K562 (cell line): Measurements from ENCODE around the gene TOPORS. TPM values are rescaled to one million over a fixed set of nuclear protein-coding genes. Genes with fewer than 3 reads are reported as not detected.

Experiments used
- ATAC-seq: fragments of 200-7000 bp; cut with Tn5 transposase; 3 replicates; pipeline ENCODE4 v1.9.1; 2020; ENCODE audit warnings: moderate library complexity
- BruUV-seq: library from RNA; stranded (reverse); fragments of 400-500 nt; replicated peaks from 2 replicates; lab custom pipeline; 2021; lab: Mats Ljungman, UMichigan
- CTCF ChIA-PET: fragments of 300-600 bp; formaldehyde crosslinking; extraction: SDS; loops from one replicate; lab custom pipeline; 2021; ENCODE audit warnings: low intra/inter-chr PET ratio; lab: Yijun Ruan, JAX
- POLR2A ChIA-PET: fragments of 300-600, 350-650 bp; sonication (Branson Sonifier 250); formaldehyde crosslinking; extraction: SDS; loops from one replicate; lab custom pipeline; 2021; ENCODE audit warnings: antibody characterized with exemption, inconsistent platforms; lab: Yijun Ruan, JAX
- DNase-seq, 4 experiments: peaks; one replicate each; pipeline versions ENCODE4 v3.0.0 to v3.0.0-alpha.2; 2011 to 2018; ENCODE audit warnings: low spot score in 3 of 4, mixed read lengths in 3 of 4; ENCODE audit errors: extremely low read depth in 1 of 4
- FAIRE-seq: peaks from 2 replicates; lab custom pipeline; 2011; peaks lifted over from hg19 to GRCh38; lab: Jason Lieb, UNC
- H2AFZ ChIP-seq: 2 replicates; pipeline ENCODE4 v1.6.0; 2011; ENCODE audit warnings: low read depth, low read length, control low read depth, inconsistent platforms
- H3K27ac ChIP-seq: fragments of 200-600 bp; 3 replicates; pipeline ENCODE4 v1.8.0; 2011; ENCODE audit warnings: low read depth, mild to moderate bottlenecking, control low read depth, inconsistent platforms, low read length, moderate library complexity, mixed read lengths; ENCODE audit errors: extremely low read depth
- H3K27me3 ChIP-seq, 2 experiments: fragments of 300-600 bp in 1 of 2; 2 replicates in 1 of 2; 3 replicates in 1 of 2; pipeline versions ENCODE4 v1.6.0 to v1.8.0; 2011; ENCODE audit warnings: inconsistent platforms in 2 of 2, low read length in 2 of 2, mild to moderate bottlenecking in 1 of 2, mixed read lengths in 1 of 2, moderate library complexity in 1 of 2; ENCODE audit not compliant: control insufficient read depth in 2 of 2, insufficient read depth in 2 of 2
- H3K36me3 ChIP-seq: fragments of 300-600 bp; 3 replicates; pipeline ENCODE4 v1.8.0; 2011; ENCODE audit warnings: mild to moderate bottlenecking, low read length, inconsistent platforms; ENCODE audit not compliant: control insufficient read depth, insufficient read depth
- H3K4me1 ChIP-seq, 2 experiments: fragments of 200-600 bp in 1 of 2; replicated peaks in 1 of 2; 2 replicates in 1 of 2; 3 replicates in 1 of 2; pipeline versions ENCODE4 v1.5.1 to v1.8.0; 2011; ENCODE audit warnings: inconsistent platforms in 2 of 2, low read length in 2 of 2, mild to moderate bottlenecking in 1 of 2, mixed read lengths in 1 of 2, moderate library complexity in 1 of 2; ENCODE audit not compliant: control insufficient read depth in 2 of 2, insufficient read depth in 2 of 2
- H3K4me2 ChIP-seq: 2 replicates; pipeline ENCODE4 v1.6.1; 2011; ENCODE audit warnings: low read length, control low read depth, inconsistent platforms, mixed read lengths; ENCODE audit not compliant: insufficient read depth
- H3K4me3 ChIP-seq: fragments of 200-600 bp; sonication (generic), shearing (Covaris generic); 2 replicates; pipeline ENCODE4 v1.5.1; 2016; ENCODE audit warnings: control low read depth, inconsistent platforms
- H3K79me2 ChIP-seq: fragments of 200-600 bp; 3 replicates; pipeline ENCODE4 v1.8.0; 2011; ENCODE audit warnings: low read length, inconsistent platforms; ENCODE audit not compliant: control insufficient read depth, insufficient read depth
- H3K9ac ChIP-seq, 2 experiments: 2 replicates each; pipeline versions ENCODE4 v1.6.0 to v1.6.1; 2011; ENCODE audit warnings: low read depth in 2 of 2, low read length in 2 of 2, control low read depth in 1 of 2, inconsistent platforms in 1 of 2, mild to moderate bottlenecking in 1 of 2, mixed read lengths in 1 of 2; ENCODE audit not compliant: insufficient read depth in 1 of 2
- H3K9me1 ChIP-seq: one replicate; pipeline ENCODE4 v1.6.0; 2011; ENCODE audit warnings: inconsistent platforms, mild to moderate bottlenecking, low read length, moderate library complexity; ENCODE audit not compliant: control insufficient read depth, insufficient read depth
- H3K9me3 ChIP-seq: replicated peaks from 2 replicates; pipeline ENCODE4 v1.5.1; 2011; ENCODE audit warnings: low read depth, low read length, inconsistent platforms; ENCODE audit not compliant: control insufficient read depth, insufficient read depth
- H4K20me1 ChIP-seq: replicated peaks from 2 replicates; pipeline ENCODE4 v1.6.1; 2011; ENCODE audit warnings: low read length, inconsistent platforms, mixed read lengths; ENCODE audit not compliant: control insufficient read depth, insufficient read depth
- BACH1 ChIP-seq: fragments of 200-800 bp; sonication (Bioruptor generic); IDR thresholded peaks from 2 replicates; pipeline ENCODE4 v1.6.1; 2016; ENCODE audit warnings: missing genetic modification characterization, missing compliant biosample characterization
- CBFA2T3 ChIP-seq: fragments of 450-650 bp; IDR thresholded peaks from 2 replicates; pipeline ENCODE4 v1.6.1; 2017
- CHCHD3 ChIP-seq: fragments of 250-450 bp; sonication (Bioruptor Pico); IDR thresholded peaks from 2 replicates; pipeline ENCODE4 v2.1.2; 2022; ENCODE audit warnings: mild to moderate bottlenecking
- E2F1 ChIP-seq: sonication (generic); formaldehyde crosslinking; IDR thresholded peaks from 2 replicates; pipeline ENCODE4 v1.8.1; 2023; ENCODE audit warnings: mild to moderate bottlenecking, missing genetic modification reagents, moderate library complexity
- EHMT2 ChIP-seq: fragments of 450-650 bp; IDR thresholded peaks from 2 replicates; pipeline ENCODE4 v1.6.1; 2018; ENCODE audit warnings: antibody characterized with exemption
- HMGXB4 ChIP-seq: sonication (generic); formaldehyde crosslinking; IDR thresholded peaks from 2 replicates; pipeline ENCODE4 v1.8.1; 2023; ENCODE audit warnings: mild to moderate bottlenecking, missing genetic modification reagents
- KAT7 ChIP-seq: sonication (generic); formaldehyde crosslinking; IDR thresholded peaks from 2 replicates; pipeline ENCODE4 v1.8.0; 2022; ENCODE audit warnings: missing genetic modification reagents, mild to moderate bottlenecking, borderline replicate concordance
- NR2F6 ChIP-seq: fragments of 450-650 bp; formaldehyde crosslinking; IDR thresholded peaks from 2 replicates; pipeline ENCODE4 v1.4.0; 2020; ENCODE audit warnings: mild to moderate bottlenecking
- PHTF2 ChIP-seq: fragments of 250-450 bp; sonication (Bioruptor Pico); IDR thresholded peaks from 2 replicates; pipeline ENCODE4 v1.5.0; 2021; ENCODE audit warnings: mild to moderate bottlenecking
- RAD21 ChIP-seq, 2 experiments: fragments of 250-450 bp in 1 of 2; fragments of 450-650 bp in 1 of 2; sonication (Bioruptor Pico) in 1 of 2; formaldehyde crosslinking in 1 of 2; IDR thresholded peaks in 1 of 2; conservative IDR thresholded peaks in 1 of 2; 2 replicates each; pipeline versions ENCODE4 v1.4.0 to v1.8.0; 2020 to 2022; ENCODE audit warnings: mild to moderate bottlenecking in 2 of 2, moderate library complexity in 1 of 2
- RB1 ChIP-seq: fragments of 450-650 bp; IDR thresholded peaks from 2 replicates; pipeline ENCODE4 v1.6.1; 2017; ENCODE audit warnings: low read depth, mild to moderate bottlenecking
- RFX7 ChIP-seq: fragments of 250-450 bp; sonication (Bioruptor Pico); IDR thresholded peaks from 2 replicates; pipeline ENCODE4 v1.5.1; 2021; ENCODE audit warnings: mild to moderate bottlenecking
- TAF1 ChIP-seq: IDR thresholded peaks from 2 replicates; pipeline ENCODE4 v1.6.1; 2011; ENCODE audit warnings: mild to moderate bottlenecking, low read length, moderate library complexity; ENCODE audit not compliant: insufficient read depth, control insufficient read depth, severe bottlenecking; ENCODE audit errors: extremely low read depth
- TCF7L2 ChIP-seq: fragments of 150-350 bp; IDR thresholded peaks from 2 replicates; pipeline ENCODE4 v1.6.1; 2016; ENCODE audit warnings: low read depth, mild to moderate bottlenecking, low read length, moderate library complexity
- WGBS: fragments of 100-300 bp; shearing (Covaris generic); methylation state at CpG from one replicate; pipeline ENCODE4 v1.1.6; 2016; ENCODE audit warnings: low coverage, mixed read lengths; ENCODE audit not compliant: insufficient coverage; ENCODE audit errors: missing lambda C conversion rate; 5-methylcytosine and 5-hydroxymethylcytosine counted together
- in situ Hi-C: fragments of 300-500 bp; cut with MboI; formaldehyde crosslinking; loops from 4 replicates; pipeline ENCODE4 v1.15.0; 2018; ENCODE audit warnings: inconsistent platforms, mixed read lengths
- intact Hi-C: fragments of 100-400 bp; cut with micrococcal nuclease; formaldehyde crosslinking; loops from 2 replicates; pipeline ENCODE4 v1.14.2; 2022
- polyA plus RNA-seq, 8 experiments: library from polyadenylated mRNA; depleted of rRNA in 4 of 8; stranded (reverse) in 5 of 8; unstranded in 3 of 8; fragments of >200 nt; fragmentation: Nextera tagmentation in 2 of 8; fragmentation: Illumina TruSeq in 1 of 8; extraction: Ambion mirVana in 2 of 8; extraction: Trizol in 1 of 8; gene quantifications; 2 replicates each; pipeline versions ENCODE4 v1.2.1 to v1.2.3, GENCODE V29; 2011 to 2014; ENCODE audit warnings: inconsistent platforms in 1 of 8, missing spikeins in 1 of 8
- total RNA-seq, 7 experiments: library from RNA; depleted of rRNA in 6 of 7; stranded (reverse); fragments of >200 nt in 6 of 7; fragmentation: Illumina TruSeq in 2 of 7; extraction: Trizol in 2 of 7; gene quantifications; 2 replicates each; pipeline versions ENCODE4 v1.2.1 to v1.2.3, GENCODE V29; 2011 to 2021; ENCODE audit warnings: low replicate concordance in 1 of 7
- TF ChIP-seq, protein P1 (sequence below): fragments of 250-450 bp; sonication (Bioruptor Pico); IDR thresholded peaks from 2 replicates; pipeline ENCODE4 v1.4.0; 2020; ENCODE audit warnings: mild to moderate bottlenecking
- TF ChIP-seq, protein P2 (sequence below): fragments of 250-450 bp; sonication (Bioruptor Pico); IDR thresholded peaks from 2 replicates; pipeline ENCODE4 v1.5.0; 2021

Gene TOPORS
- total and polyA plus RNA-seq, 9 of the 15 experiments (the other 6 are each of a cell fraction or from before 2014, with no cell fraction given), result 4.3 to 19.6 (median 9.9) TPM

DNA sequence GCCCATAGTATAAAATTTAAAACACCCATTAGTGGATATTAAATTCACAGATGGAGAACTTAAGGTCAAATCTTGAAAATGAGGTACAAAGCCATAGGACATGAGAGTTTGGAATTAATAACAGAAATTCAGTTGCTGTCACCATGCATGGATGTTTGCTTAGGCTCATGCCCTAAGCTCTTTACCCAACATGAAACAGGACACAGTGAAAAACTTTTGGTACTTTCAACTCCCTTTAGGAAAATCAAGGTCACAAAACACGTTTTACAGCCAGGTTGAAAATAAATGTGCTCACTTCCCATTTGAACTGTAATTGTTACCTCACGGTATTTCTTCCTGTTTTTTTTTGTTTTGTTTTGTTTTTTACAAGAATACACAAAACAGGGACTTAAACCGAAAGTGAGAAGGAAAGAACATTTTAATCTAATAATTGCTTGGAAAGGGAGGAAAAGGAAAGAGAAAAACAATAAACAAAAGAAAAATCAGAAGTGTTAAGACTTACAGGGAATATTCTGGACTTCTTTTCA is 6.1 kb upstream of the TOPORS start:
- H3K9ac ChIP-seq, result no peak overlapping the region
- no peaks in the 10 kb centered on the region for H3K27me3 ChIP-seq
- peaks cover 9% of the 10 kb centered on the region; the same call in 1 of the 3 replicates for H3K36me3 ChIP-seq
- no peak overlapping the region for H2AFZ ChIP-seq
- no peaks in the 10 kb centered on the region for H3K9me3 ChIP-seq
- no peaks in the 10 kb centered on the region for H3K9me1 ChIP-seq
- intact Hi-C loops, result no loop called here
- FAIRE-seq, result no peak
- CTCF ChIA-PET, result no interaction called here
- POLR2A ChIA-PET, result interaction anchor here (0.8 to 1.0 kb wide), 2 partner anchors 8 to 14 kb away, joined by 3 to 4 read pairs; no protein-coding TSS in a partner anchor
- TF ChIP-seq TAF1 (no peak), BACH1 (tag) (no peak), RAD21 (CRISPR knock-in tag; conservative IDR thresholded peaks at IDR 0.05 in 1 of 2, IDR thresholded peaks at IDR 0.05 in 1 of 2) (no peak), RB1 (no peak), TCF7L2 (no peak), E2F1 (CRISPR knock-in tag) (no peak), CHCHD3 (CRISPR knock-in tag) (no peak), CBFA2T3 (no peak), RFX7 (CRISPR knock-in tag) (no peak), PHTF2 (no peak), EHMT2 (no peak), NR2F6 (CRISPR knock-in tag) (no peak), HMGXB4 (CRISPR knock-in tag) (no peak), KAT7 (CRISPR knock-in tag) (no peak)
- TF ChIP-seq, protein P1, sequence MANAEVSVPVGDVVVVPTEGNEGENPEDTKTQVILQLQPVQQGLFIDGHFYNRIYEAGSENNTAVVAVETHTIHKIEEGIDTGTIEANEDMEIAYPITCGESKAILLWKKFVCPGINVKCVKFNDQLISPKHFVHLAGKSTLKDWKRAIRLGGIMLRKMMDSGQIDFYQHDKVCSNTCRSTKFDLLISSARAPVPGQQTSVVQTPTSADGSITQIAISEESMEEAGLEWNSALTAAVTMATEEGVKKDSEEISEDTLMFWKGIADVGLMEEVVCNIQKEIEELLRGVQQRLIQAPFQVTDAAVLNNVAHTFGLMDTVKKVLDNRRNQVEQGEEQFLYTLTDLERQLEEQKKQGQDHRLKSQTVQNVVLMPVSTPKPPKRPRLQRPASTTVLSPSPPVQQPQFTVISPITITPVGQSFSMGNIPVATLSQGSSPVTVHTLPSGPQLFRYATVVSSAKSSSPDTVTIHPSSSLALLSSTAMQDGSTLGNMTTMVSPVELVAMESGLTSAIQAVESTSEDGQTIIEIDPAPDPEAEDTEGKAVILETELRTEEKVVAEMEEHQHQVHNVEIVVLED (CRISPR knock-in tag), result no peak
- TF ChIP-seq, protein P2, sequence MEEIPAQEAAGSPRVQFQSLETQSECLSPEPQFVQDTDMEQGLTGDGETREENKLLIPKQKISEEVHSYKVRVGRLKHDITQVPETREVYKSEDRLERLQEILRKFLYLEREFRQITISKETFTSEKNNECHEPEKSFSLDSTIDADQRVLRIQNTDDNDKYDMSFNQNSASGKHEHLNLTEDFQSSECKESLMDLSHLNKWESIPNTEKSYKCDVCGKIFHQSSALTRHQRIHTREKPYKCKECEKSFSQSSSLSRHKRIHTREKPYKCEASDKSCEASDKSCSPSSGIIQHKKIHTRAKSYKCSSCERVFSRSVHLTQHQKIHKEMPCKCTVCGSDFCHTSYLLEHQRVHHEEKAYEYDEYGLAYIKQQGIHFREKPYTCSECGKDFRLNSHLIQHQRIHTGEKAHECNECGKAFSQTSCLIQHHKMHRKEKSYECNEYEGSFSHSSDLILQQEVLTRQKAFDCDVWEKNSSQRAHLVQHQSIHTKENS (CRISPR knock-in tag), result no peak
- no peaks in the 10 kb centered on the region for H4K20me1 ChIP-seq
- DNase-seq, result no peak
- H3K4me3 ChIP-seq, result no peak overlapping the region
- in situ Hi-C loops, result loop anchor here (25.0 kb wide), 1 partner anchor 679 kb away; the partner anchor contains the start of gene SPINK4
- no peak overlapping the region for H3K4me2 ChIP-seq
- no peak overlapping the region for H3K27ac ChIP-seq
- peaks cover 26% of the 10 kb centered on the region for H3K79me2 ChIP-seq
- peaks cover 0 to 17% of the 10 kb centered on the region in 2 experiments; a peak in 2 of 5 replicates for H3K4me1 ChIP-seq
- ATAC-seq, result no peak
- WGBS, result 50% methylated on average over 2 of the region's 3 CpGs
- no TSS peak for BruUV-seq
